NCI-H748 (cell line): ENCODE measurements around the gene CNOT9.

Experiments
- DNase-seq: peaks from one replicate; lab custom pipeline; 2025; ENCODE audit not compliant: unreplicated experiment; lab: John Stamatoyannopoulos, UW

CNOT9 gene

DNA sequence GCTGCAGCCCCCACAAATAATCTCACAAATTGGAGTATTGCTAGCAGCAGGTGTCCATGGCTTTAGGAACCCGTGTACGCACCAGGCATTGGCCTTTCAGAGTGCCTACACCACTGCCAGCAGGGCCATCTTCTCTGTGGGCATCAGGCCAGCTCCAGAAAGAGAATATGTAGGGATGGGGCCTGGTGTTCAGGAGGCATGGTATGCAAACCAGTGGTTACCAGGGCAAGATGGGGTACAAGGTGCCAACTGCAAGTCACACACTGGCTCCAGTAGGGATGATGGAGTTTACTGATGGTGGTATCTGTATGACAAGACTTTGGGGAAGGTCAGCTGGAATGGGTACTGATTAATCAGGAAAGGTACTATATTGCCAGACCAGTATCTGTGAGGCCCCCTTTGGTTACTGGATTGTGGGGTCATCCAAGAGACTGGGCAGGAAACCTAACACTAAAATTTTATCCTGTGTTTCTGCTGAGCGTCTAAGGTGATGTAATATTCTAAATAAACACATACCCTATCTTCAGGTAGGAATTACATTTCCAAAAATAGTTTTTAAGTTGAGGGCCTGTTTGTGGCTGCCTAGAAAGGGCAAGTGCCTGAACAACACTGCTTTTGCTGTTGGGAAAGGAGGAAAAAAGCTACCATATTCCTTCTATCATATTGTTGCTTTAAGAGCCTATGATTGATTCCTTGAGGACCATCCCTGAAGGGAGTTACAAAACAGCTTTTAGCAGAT lies 9.0 kb downstream of the CNOT9 start:
- DNase-seq, result no peak

DNA sequence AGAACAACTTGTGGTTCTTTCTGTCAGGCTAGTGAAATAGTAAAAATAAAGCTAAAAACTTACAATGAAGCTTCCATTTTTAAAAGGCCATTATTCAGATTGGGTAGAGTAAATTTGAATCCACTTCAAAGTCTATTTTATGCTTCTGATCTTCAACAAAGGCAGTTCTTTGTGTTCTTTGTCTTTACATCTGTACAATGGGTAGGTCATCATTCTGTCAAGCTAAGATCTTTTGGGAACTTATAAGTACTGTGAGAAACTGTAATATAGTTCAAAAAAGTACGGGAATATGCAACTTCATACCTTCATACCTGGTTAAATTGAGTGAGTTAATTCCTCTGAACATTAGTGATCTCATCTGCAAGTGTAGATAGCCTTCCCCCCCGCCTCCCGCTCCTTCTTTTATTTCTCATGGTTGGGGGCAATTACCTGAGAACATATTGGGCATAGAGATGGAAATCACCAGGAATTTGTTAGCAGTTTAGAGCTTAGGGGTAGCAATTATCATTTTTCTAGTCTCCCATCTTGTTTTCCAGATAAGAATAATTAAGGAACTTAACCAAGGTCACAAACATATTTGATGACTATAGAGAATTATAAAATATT lies 9.7 kb downstream of the CNOT9 start:
- no peak for DNase-seq

DNA sequence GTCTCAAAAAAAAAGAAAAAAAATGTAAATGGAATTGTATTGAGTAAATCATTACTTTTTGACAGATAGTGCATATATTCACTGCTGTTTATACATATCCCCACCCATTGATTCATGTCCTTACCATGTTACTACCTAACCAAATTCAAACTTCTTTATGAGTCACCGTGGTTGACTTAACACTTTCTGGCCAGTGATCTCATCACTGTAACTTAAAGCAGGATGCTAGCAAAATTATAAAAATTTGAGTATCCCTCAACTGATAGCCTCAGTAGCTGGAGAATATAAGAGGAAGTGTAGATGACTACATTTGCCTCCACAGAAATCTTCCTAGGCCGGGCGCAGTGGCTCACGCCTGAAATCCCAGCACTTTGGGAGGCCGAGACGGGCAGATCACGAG lies 13.4 kb downstream of the CNOT9 start:
- no peak for DNase-seq

DNA sequence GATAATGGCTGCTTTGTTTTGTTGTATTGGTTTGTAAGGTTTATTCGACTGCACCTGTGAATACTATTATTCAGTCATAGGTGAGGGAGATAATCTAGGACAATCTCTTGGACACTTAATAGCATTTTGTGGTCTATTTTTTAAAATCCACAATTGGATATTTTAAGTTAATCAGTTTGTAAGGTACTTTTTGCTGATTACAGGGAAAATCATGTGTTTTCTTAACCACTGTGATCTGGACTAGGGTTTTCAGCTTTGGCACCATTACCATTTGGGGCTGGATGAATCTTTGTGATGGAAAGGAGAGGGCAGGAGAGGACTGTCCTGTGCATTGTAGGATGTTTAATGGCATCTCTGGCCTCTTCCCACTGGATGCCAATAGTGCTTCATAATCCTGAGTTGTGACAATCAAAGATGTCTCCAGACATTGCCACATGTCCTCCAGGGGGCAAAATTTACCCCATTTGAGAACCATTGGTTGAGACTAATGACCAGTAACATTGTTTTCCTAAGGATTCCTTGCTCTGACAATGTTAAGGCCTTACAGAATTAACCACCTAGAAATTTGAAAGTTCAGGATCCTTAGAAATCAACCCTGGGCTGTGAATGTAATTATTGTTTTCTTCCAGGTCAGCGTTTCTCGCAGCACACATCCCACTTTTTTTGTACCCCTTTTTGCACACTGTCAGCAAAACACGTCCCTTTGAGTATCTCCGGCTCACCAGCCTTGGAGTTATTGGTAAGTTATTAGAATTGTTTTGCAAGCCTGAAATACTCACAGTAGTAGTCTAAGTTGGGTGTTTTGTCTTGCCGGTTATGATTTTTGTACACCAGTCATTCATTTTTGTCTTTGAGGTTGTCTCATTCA lies 15.6 kb downstream of the CNOT9 start:
- no peak for DNase-seq

DNA sequence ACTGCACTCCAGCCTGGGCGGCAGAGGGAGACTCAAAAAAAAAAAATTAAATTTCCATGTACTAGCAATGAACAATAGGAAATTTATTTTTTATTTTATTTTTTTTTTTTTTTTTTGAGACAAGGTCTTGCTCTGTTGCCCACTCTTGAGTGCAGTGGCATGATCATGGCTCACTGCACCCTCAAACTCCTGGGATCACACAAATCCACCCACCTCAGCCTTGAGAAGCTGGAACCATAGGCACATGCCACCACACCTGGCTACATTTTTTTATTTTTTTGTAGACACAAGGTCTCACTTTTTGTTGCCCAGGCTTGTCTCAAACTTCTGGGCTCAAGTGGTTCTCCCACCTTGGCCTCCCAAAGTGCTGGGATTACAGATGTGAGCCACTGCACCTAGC lies 16.9 kb downstream of the CNOT9 start:
- DNase-seq, result no peak

DNA sequence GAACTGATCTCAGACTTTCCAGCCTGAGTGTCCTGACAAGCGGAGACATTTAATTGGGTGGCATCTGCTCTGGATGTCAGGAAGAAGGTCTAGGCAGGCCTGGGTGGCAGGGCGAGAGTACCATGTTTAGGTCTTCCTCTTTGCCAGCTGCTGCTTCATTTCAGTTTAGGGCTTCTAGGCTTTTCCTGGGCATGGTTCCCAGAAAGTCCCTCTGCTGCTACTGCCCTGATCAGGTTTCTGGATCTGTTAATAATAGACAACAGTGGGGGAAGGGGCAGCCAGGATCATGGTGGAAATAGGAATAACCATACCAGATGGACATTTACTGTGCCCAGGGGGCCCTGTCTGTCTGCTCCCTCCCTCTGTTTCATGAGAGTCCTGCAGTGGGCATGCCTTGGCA lies 36.8 kb downstream of the CNOT9 start:
- DNase-seq, result no peak

DNA sequence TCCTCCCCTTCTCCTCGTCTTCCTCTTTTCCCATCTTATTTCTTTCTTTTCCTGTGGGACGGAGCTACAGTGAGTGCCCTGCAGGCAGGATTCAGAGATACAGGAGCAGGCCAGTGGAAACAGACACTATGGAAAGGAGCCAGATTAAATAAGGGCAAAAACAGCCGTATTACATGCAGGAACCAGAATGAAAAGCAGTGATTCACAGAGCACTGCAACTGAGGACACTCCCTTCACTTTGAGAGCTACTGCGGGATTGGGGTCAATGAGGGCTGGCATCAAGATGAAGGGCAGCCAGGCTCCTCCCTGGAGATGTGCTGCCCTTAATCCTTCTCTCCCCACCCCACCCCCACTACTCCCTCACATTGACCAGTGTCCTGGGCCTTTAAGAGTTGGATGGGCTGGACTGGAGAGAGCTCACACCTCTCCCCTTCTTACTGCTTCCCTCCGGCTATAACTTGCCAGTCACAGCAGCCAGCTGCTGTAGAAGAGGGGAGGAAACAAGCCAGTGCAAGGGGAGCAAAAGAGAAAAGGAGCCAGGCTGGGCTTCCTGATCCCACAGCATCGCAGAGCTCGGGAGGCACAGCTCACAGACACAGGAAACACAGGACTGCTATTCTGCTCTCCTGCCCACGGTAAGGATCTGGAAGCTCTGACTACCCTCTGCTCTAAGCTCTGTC lies 38.9 kb downstream of the CNOT9 start, which contains the start of gene PLCD4:
TSS of gene PLCD4 (plus strand) at position 464 of the 680 bp plus-strand sequence. CDS start 7,841 bp downstream, outside the sequence.
- DNase-seq, result peak; percentile 16

DNA sequence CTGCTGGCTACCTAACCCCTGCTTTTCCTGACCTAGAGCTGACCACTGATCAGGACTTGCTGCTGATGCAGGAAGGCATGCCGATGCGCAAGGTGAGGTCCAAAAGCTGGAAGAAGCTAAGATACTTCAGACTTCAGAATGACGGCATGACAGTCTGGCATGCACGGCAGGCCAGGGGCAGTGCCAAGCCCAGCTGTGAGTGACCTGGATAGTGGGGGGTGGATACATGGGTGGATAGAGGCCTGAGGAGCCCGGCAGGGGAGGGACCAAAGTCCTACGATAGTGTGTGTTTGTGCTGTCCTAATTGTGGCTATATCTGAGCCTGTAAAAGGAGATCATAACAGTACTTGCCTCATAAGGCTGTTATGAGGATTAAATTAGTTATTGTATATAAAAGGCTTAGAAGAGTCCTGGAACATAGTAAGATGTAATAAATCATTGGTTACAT lies 47.3 kb downstream of the CNOT9 start:
- no peak for DNase-seq

DNA sequence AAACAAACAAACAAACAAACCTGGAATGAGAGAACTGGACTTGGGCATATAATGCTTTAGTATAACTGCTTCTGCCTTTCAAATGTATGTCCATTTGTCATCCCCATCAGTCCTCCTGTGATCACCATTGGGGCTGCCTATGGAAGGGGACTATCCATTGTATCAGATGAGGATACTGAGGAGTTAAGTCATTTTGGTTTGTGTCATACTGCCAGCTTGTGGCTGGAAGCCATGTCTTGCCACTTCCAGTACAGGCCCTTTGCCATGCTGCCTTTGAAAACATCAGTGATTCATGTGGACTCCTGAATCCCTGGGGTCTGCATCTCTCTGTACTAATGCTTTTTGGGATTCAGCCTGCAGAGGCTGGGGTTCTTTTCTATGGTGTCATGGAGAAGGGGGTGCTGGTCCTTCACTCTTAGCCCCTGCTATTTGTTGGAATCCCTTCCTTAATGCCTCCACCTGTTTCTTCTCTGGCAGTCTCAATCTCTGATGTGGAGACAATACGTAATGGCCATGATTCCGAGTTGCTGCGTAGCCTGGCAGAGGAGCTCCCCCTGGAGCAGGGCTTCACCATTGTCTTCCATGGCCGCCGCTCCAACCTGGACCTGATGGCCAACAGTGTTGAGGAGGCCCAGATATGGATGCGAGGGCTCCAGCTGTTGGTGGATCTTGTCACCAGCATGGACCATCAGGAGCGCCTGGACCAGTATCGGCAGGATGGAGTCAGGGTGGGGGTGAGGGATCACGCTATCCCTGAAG lies 49.6 kb downstream of the CNOT9 start:
- no peak for DNase-seq

DNA sequence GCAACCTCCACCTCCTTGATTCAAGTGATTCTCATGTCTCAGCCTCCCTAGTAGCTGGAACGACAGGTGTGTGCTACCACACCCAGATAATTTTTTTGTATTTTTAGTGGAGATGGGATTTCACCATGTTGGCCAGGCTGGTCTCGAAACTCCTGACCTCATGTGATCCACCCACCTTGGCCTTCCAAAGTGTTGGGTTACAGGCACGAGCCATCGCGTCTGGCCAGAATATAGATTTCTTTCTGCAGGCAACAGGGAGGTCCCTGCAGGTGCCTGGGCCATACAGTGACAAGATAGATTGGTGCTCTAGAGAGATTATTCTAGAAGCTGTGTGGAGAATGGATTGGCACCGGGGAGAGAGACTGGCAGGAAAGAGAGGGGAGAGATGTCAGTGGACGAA lies 52.4 kb downstream of the CNOT9 start:
- DNase-seq, result no peak

DNA sequence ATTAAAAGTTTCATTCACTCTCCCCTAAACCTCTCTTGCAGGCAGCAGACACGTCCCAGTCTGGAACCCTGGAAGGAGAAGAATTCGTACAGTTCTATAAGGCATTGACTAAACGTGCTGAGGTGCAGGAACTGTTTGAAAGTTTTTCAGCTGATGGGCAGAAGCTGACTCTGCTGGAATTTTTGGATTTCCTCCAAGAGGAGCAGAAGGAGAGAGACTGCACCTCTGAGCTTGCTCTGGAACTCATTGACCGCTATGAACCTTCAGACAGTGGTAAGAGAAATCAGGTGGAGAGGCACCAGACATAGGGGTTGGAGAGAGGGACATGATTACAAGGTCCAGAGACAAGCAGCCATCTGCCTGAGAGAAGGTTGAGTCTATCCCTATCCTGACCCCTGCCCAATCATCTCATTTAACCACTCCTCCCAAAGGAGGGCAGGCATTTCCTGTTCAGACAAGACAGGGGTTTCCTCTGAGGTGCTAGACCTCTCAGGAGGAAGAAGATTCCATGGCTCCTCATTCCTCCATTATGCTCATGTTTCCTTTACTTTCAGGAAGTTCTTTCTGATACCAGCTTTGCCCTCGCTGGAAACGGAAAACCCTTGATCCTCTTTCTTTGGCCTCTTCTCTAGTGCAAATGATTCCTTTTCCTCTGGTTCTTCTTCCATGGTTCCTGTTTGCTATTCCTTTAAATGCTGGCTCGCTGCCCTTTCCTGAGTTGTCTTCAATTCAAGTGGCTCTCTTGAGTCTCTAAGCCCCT lies 54.1 kb downstream of the CNOT9 start:
- DNase-seq, result no peak

DNA sequence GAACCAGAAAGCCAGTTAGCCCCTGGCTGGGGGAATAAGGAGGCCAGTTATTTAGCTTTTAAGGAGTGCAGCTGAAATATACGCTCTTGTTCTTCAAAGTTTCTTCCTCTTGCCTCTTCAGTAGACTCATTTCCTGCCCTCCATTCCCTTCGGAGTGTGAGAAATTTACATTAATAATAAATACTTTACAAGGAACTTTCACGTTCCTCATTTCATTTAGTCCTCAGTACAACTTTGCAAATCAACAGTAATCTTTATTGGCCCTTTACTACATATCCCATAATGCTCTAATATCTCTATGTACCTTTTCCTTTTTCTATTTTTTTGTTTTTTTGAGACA lies 54.7 kb downstream of the CNOT9 start:
- no peak for DNase-seq

DNA sequence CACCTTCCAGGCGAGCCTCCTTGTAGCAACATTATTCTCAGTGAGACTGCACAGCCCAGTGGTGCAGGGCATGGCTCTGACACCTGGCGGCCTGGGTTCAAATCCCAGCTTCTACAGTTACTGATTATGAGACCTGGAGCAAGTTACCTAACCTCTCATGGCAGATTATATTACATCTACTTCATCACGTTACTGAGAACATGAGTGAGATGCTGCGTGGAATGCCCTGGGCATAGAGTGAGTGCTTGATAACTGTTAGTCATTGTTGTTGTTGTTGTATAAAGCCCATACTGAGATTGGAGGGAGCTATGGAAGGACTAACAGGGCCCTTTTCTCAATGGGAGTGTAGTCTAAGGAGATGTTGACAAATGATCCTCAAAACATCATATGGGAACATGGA lies 57.7 kb downstream of the CNOT9 start:
- no peak for DNase-seq

DNA sequence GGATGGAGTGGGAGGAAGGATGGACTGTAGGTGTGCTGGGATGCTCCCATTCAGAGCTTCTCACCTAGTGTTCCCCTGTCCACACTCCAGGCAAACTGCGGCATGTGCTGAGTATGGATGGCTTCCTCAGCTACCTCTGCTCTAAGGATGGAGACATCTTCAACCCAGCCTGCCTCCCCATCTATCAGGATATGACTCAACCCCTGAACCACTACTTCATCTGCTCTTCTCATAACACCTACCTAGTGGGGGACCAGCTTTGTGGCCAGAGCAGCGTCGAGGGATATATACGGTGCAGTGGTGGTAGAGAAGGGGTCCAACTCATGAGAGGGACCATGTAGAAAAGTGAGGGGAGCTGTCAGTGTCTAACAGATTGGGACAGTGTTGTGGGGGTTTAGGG lies 59.3 kb downstream of the CNOT9 start:
- no peak for DNase-seq

DNA sequence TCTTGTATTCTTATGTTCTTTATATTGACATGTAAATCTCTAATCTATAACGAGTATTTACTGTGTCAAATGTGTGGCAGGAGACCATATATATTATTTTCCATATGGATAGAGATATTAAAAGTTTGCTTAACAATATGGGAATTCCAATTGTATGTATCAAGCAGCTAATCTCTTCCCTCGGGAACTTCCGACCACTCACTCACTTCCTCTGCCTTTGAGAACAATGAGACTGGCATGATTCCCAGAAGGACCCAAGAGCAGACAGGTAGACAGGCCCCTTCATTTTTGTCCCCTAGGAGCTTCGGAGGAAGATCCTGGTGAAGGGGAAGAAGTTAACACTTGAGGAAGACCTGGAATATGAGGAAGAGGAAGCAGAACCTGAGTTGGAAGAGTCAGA lies 63.2 kb downstream of the CNOT9 start:
- DNase-seq, result no peak

DNA sequence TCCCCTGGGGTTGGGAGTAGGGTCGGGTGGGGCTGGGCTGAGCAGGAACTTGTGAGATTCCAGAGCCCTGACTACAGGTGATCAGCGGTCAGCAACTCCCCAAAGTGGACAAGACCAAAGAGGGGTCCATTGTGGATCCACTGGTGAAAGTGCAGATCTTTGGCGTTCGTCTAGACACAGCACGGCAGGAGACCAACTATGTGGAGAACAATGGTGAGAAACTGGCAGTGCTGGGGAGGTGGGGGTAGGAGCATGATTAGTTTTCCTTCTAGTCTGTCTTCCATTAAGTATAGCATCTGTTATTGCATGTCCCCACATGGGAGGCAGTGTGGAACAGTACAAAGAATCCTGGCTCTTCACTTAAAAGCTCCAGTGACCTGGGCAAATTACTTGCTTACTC lies 67.1 kb downstream of the CNOT9 start:
- DNase-seq, result no peak

DNA sequence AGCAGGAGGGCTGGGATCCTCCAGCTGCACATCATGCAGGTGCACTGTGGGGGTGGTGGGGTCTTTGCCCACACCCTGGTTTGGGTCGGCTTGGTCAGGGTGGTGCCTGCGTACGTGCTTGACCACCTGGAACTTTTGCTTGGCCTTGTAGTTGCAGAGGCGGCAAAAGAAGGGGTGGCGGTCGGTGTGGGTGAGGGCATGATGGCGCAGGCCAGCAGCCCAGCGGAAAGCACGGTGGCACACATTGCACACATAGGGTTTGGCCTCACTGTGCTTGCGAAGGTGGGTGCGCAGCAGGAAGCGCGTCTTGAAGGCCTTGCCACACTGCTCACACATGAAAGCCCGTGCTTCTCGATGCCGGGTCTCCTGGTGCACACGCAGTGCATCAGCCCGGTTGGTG lies 69.7 kb downstream of the CNOT9 start:
- DNase-seq, result no peak

DNA sequence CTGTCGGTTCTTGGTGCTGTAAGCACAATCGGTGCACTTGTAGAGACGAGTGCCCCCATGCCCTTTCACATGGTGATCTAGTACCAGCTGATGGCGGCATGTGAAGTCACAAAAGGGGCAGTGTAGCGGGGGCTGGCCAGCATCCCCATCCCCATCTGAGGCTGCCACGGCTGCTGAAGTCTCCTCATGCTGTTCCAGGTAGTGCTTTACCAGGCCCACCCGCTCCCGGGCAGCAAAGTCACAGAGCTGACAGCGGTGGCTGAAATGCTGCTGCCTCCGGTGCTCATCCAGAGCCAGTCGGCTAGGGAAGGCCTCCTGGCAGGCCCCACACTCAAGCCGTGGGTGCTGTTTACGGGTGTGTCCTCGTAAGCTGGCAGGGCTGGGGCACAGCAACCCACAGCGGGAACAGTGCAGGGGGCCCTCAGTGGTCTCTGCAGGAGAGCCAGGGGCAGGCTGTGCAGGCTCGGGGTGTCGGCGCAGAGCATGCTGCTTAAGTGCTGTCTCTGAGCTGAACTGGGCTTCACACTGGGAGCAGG lies 73.5 kb downstream of the CNOT9 start:
- no peak for DNase-seq

DNA sequence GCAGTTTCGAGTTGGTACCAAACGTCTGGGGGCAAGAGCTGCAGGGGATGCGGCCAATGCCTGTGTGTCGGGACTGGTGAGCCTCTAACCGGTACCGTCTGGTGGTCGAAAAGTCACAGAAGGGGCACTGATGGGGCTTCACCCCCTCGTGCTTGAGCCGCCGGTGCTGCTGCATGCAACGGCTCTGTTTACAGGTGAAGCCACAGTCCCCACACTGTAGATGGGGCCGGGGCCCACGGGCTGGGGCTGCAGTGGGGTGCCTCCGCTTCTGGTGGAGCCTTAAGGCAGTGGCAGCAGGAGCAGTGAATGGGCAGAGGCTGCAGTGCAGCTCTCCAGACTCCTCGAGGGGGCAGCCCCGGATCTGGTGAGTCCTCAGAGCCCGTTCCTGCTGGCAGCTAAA lies 74.1 kb downstream of the CNOT9 start:
- DNase-seq, result no peak
